ENCODE measurements around the gene CPNE6.

- TF ChIP-seq ZFP36L2 (CRISPR knock-in tag; IDR thresholded peaks at IDR 0.05) (no peak), TAF1 (CRISPR knock-in tag; IDR thresholded peaks at IDR 0.05) (no peak), ZBTB33 (CRISPR knock-in tag; IDR thresholded peaks at IDR 0.05) (no peak), KAT7 (CRISPR knock-in tag; IDR thresholded peaks at IDR 0.05; ENCODE audit: borderline replicate concordance) (no peak), ZFX (CRISPR knock-in tag; IDR thresholded peaks at IDR 0.05; ENCODE audit: low read depth) (no peak), ZNF260 (CRISPR knock-in tag; IDR thresholded peaks at IDR 0.05; ENCODE audit: borderline replicate concordance, low read depth) (no peak), ZNF75D (CRISPR knock-in tag; IDR thresholded peaks at IDR 0.05; ENCODE audit: borderline replicate concordance) (no peak), POLR2AphosphoS5 (IDR thresholded peaks at IDR 0.05; ENCODE audit: low read depth, low read length) (no peak), SRSF1 (optimal IDR thresholded peaks at IDR 0.05; ENCODE audit: low read depth, low read length) (no peak), NFYB (CRISPR knock-in tag; IDR thresholded peaks at IDR 0.05) (no peak)
- TF ChIP-seq, protein P1, sequence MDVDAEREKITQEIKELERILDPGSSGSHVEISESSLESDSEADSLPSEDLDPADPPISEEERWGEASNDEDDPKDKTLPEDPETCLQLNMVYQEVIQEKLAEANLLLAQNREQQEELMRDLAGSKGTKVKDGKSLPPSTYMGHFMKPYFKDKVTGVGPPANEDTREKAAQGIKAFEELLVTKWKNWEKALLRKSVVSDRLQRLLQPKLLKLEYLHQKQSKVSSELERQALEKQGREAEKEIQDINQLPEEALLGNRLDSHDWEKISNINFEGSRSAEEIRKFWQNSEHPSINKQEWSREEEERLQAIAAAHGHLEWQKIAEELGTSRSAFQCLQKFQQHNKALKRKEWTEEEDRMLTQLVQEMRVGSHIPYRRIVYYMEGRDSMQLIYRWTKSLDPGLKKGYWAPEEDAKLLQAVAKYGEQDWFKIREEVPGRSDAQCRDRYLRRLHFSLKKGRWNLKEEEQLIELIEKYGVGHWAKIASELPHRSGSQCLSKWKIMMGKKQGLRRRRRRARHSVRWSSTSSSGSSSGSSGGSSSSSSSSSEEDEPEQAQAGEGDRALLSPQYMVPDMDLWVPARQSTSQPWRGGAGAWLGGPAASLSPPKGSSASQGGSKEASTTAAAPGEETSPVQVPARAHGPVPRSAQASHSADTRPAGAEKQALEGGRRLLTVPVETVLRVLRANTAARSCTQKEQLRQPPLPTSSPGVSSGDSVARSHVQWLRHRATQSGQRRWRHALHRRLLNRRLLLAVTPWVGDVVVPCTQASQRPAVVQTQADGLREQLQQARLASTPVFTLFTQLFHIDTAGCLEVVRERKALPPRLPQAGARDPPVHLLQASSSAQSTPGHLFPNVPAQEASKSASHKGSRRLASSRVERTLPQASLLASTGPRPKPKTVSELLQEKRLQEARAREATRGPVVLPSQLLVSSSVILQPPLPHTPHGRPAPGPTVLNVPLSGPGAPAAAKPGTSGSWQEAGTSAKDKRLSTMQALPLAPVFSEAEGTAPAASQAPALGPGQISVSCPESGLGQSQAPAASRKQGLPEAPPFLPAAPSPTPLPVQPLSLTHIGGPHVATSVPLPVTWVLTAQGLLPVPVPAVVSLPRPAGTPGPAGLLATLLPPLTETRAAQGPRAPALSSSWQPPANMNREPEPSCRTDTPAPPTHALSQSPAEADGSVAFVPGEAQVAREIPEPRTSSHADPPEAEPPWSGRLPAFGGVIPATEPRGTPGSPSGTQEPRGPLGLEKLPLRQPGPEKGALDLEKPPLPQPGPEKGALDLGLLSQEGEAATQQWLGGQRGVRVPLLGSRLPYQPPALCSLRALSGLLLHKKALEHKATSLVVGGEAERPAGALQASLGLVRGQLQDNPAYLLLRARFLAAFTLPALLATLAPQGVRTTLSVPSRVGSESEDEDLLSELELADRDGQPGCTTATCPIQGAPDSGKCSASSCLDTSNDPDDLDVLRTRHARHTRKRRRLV (CRISPR knock-in tag; IDR thresholded peaks at IDR 0.05): no peak
These were observed 15.0 kb downstream of the CPNE6 start for GRCh38 chr14:24086193-24086955.

Measured in HepG2 (cell line).